Measurements from ENCODE around the gene PCBP3. TPM values are rescaled to one million over a fixed set of nuclear protein-coding genes. Genes with fewer than 3 reads are reported as not detected.
"Not testable (repeated sequence)": the region's sequence is repeated elsewhere in the genome, so short reads cannot be mapped to it uniquely, and the experiment has no call there.

Gene PCBP3
- total RNA-seq, 1 donor from 2014 or later: 32.4 TPM

GRCh38 chr21:45669382-45669781 is 25.9 kb downstream of the PCBP3 start:
- DNase-seq (ENCODE audit: low spot score): no peak

DNA sequence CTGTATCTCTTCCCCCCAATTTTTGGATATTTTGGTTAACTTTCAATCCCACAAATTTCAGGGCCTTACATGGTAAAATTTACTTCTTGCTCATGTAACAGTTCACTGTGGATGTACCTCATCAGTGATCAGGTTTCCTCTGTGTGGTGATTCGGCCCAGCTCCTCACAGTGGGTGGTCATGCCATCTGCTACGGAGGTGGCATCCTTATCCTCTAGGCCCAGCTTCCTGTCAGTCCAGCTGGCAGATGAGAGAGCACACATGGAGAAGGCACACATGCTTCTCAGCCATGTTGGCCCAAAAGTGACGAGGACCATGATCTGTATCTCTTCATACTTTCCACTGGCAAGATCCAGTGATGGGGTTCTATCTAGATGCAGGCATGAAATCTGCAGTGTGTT is 27.2 kb downstream of the PCBP3 start:
- DNase-seq (ENCODE audit: low spot score): no peak

- not testable (repeated sequence) for DNase-seq (ENCODE audit: low spot score)
Observed at GRCh38 chr21:45678790-45679189, 35.3 kb downstream of the PCBP3 start.

DNA sequence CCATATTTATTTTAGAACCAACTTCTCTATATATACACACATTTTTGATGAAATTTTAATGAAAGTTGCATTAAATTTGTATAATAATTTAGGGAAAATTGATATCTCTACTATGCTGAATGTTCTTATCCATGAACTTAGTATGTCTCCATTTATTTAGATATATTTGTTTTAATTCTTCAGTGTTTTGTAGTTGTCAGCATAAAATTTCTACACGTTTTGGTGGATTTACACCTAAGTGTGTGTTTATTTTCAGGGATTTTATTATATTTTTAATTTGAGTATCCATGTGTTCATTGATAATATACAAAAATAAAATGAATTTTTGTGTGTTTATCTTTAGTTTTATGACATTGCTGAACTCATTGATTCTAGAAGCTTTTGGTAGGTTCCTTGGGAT is 36.7 kb downstream of the PCBP3 start:
- no peak for DNase-seq (ENCODE audit: low spot score)

DNA sequence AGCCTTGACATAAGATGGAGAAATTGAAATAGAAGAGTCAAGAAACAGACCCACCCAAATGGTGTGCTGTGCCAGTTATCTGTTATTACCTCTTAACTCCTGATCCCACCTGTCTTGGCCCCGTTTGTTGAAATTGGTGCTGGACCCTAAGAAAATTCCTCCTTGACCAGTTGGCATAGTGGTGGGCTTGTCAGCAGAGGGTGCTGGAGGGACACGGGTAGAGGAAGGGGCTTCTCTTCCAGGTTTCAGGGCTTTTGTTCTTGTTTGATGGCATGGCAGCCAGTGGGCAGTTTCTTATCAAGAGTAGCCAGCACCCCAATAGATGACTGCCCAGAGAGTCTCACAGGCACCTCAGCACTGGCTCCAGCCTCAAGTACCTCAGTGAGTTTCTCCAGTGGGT is 51.6 kb downstream of the PCBP3 start:
- no peak for DNase-seq (ENCODE audit: low spot score)

DNA sequence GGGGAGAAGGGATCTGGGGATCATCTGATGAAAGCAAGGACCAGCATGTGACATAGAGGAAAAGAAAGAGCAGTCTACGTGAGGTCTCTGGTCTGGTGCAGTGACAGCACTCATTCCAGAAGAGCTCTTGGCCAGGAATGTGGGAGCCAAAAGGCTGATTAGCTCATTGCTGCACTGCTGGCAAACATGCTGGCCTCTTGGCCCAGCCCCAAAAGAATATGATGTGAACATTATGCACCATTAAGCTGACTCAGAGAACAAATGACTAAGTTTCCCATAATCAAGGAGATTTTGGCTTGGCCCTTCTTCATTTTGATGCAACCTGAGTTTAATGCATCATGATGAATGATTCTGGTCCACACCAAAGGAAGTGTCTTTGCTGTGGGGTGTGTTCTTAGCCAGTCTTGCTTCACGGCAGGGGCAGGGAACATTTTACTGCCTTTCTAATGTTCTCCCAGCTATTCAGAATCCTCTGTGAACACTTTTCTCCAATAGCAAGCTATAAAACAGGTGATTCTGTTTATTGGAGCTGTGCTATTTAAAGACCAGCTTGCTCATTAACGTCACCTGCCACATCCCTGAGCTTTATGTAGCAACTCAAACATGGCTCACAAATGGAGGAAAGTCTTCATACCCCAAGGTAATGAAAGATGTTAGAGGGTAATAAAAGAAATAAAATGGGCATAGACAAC is 55.1 kb downstream of the PCBP3 start:
- no peak for DNase-seq (ENCODE audit: low spot score)

DNA sequence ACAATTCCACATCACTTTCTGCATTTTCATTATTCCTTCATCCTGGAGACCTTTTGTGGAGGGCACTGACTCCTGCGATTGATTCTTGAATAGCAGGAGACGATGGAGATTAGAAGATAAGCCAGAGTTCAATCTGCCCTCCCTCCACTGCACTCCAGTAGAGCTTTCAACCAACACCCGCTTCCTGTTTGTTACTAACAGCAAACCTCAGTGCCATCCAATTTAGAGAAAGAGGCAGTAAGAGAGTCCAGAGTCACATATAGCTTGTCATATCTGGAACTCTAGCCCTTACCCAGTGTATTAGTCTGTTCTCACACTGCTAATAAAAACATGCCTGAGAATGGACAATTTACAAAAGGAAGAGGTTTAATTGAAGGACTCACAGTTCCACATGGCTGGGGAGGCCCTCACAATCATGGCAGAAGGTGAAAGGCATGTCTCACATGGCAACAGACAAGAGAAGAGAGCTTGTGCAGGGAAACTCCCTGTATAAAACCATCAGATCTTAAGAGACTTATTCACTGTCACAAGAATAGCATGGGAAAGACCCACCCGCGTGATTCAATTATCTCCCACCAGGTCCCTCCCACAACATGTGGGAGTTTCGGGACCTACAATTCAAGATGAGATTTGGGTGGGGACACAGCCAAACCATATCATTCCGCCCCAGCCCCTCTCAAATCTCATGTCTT is 55.9 kb downstream of the PCBP3 start:
- DNase-seq (ENCODE audit: low spot score): no peak

- DNase-seq (ENCODE audit: low spot score): no peak
Observed at GRCh38 chr21:45699966-45700365, 56.4 kb downstream of the PCBP3 start.

DNA sequence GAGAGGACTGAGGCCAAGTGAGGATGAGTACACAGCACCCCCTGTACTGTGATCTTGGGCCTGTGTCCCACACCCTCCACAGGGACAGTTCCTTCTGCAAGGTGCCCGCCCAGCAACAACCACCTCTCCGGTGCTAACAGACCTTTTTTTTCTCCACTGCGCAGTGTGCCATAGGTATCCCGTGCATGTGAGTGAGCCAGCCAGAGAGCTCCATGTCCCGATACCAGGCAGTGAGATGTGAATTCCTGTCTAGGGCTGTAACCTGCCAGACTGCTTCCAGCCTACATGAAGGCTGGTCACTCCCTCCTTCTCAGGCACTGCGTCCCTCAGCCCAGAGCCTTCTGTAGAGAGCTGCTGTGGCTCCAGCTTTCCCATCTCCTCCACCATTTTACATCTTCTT is 56.9 kb downstream of the PCBP3 start:
- no peak for DNase-seq (ENCODE audit: low spot score)

DNA sequence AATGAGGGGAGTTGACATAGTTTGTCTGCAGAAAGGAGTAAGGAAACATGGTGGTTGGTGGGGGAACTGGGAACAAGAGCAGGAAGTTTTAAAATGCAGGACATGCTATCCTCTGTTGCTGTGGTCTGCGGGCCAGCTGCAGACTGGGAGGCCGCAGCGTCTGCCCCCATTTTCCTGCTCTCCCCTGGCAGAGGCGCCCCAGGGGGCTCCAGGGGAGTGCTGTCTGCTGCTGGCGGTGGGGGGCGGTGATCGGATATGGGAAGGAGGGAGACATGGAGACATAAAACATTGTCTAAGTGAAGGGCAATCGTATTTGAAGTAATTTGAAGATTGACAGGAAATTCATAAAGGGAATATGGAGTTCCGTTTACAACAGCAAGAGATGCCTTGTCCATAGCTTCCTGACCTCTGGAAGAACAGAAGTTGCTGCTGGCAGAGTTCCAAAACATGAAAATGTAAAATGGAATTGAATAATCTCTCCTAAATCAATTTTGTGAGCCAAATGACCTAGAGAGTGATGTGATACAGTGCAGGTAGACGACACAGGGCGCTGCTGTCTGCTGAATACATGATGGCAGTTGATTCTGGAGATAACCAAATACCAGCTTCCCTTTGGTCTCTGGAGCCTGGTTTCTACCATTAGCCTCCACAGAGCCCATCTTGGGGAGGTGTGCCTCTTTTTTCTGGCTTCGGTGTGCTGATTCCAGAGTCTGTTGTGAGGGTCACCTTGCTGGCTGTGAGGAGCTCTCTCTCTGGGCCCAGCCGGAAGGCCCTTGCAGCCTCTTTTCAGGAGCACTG is 61.0 kb downstream of the PCBP3 start:
- DNase-seq (ENCODE audit: low spot score): no peak

DNA sequence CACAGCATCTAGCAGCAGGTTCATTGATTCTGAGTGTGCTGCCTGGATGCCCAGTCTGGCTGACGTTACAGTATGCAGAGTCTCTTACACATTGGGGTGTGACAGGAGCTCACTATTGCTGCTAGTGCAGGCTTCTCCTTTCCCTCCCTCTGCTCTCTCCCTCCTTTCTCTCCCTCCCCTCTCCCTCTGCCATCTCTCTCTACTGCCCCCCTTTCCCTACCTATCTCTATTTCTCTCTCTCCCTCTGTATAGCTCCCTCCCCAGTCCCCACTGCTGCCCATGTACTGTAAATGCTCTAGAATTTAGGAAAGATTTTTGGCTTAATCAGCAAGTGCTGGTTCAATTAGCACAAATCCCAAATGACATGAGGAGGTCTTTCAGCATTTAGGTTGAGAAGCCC is 62.8 kb downstream of the PCBP3 start:
- no peak for DNase-seq (ENCODE audit: low spot score)

DNA sequence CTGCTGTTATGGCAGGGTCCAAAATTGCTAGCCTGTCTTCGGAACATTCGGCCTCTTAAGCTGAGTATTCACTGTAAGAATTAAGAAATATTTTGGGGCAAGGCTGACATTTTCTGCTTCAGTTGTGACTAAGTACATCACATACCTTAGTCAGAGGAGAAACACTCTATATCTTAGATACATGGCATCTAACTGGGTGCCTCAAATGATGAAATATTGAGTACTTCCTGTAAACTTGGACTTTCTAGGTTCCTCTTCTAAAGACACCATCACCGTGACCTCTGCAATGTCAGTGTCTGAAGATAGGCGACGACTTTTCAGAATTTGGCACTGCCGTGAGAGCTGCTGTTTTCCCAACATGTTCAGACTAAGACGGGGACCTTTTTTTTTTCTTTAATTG is 65.6 kb downstream of the PCBP3 start:
- no peak for DNase-seq (ENCODE audit: low spot score)

GRCh38 chr21:45709696-45710268 is 66.3 kb downstream of the PCBP3 start:
- no peak for DNase-seq (ENCODE audit: low spot score)

DNA sequence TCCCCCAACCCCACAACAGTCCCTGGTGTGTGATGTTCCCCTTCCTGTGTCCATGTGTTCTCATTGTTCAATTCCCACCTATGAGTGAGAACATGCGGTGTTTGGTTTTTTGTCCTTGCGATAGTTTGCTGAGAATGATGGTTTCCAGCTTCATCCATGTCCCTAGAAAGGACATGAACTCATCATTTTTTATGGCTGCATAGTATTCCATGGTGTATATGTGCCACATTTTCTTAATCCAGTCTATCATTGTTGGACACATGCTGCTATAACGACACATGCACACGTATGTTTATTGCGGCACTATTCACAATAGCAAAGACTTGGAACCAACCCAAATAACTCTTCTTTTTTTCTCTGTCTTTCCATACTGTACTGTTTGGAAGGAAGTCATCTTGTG is 66.8 kb downstream of the PCBP3 start:
- not testable (repeated sequence) for DNase-seq (ENCODE audit: low spot score)

- DNase-seq (ENCODE audit: low spot score): no peak
Observed at GRCh38 chr21:45713613-45714012, 70.1 kb downstream of the PCBP3 start.

GRCh38 chr21:45715441-45715840 is 71.9 kb downstream of the PCBP3 start:
- no peak for DNase-seq (ENCODE audit: low spot score)

GRCh38 chr21:45718413-45718812 is 74.9 kb downstream of the PCBP3 start:
- DNase-seq (ENCODE audit: low spot score): no peak

GRCh38 chr21:45719177-45719802 is 75.8 kb downstream of the PCBP3 start:
- DNase-seq (ENCODE audit: low spot score): no peak

GRCh38 chr21:45720204-45720603 is 76.7 kb downstream of the PCBP3 start:
- not testable (repeated sequence) for DNase-seq (ENCODE audit: low spot score)

- DNase-seq (ENCODE audit: low spot score): no peak
Observed at GRCh38 chr21:45721671-45722070, 78.1 kb downstream of the PCBP3 start.

All from mesenteric fat pad (tissue), 1 donor.